Keratinocyte (primary cell): Measurements from ENCODE around the gene TMTC2. TPM values are rescaled to one million over a fixed set of nuclear protein-coding genes. Genes with fewer than 3 reads are reported as not detected.

ENCODE experiments used
- DNase-seq: peaks from one replicate; pipeline ENCODE4 v3.0.0-alpha.2; 2011; ENCODE audit warnings: low read depth, missing footprints, low spot score
- FAIRE-seq: peaks from 2 replicates; lab custom pipeline; 2011; peaks lifted over from hg19 to GRCh38; lab: Jason Lieb, UNC
- H2AFZ ChIP-seq: 2 replicates; pipeline ENCODE4 v1.6.0; 2012; ENCODE audit warnings: low read length, control low read depth, inconsistent platforms; ENCODE audit not compliant: control insufficient read depth
- H3K27ac ChIP-seq: 2 replicates; pipeline ENCODE4 v1.5.1; 2011; ENCODE audit warnings: low read length; ENCODE audit not compliant: control insufficient read depth, insufficient read depth
- H3K27me3 ChIP-seq: 3 replicates; pipeline ENCODE4 v1.6.0; 2011; ENCODE audit warnings: low read length; ENCODE audit not compliant: control insufficient read depth, insufficient read depth; ENCODE audit errors: extremely low read depth
- H3K36me3 ChIP-seq, 2 experiments: 2 replicates in 1 of 2; 3 replicates in 1 of 2; pipeline ENCODE4 v1.5.1; 2011; ENCODE audit warnings: low read length in 2 of 2, mild to moderate bottlenecking in 1 of 2; ENCODE audit not compliant: control insufficient read depth in 2 of 2, insufficient read depth in 2 of 2; ENCODE audit errors: extremely low read depth in 1 of 2
- H3K4me1 ChIP-seq: 3 replicates; pipeline ENCODE4 v1.5.1; 2011; ENCODE audit warnings: low read length; ENCODE audit not compliant: control insufficient read depth, insufficient read depth; ENCODE audit errors: extremely low read depth
- H3K4me2 ChIP-seq: 3 replicates; pipeline ENCODE4 v1.6.0; 2011; ENCODE audit warnings: low read depth, low read length; ENCODE audit not compliant: control insufficient read depth, insufficient read depth; ENCODE audit errors: extremely low read depth
- H3K4me3 ChIP-seq, 3 experiments: fragments of 200-600 bp in 1 of 3; sonication (generic) in 1 of 3; 2 replicates in 2 of 3; 3 replicates in 1 of 3; pipeline ENCODE4 v1.5.1; 2011 to 2016; ENCODE audit warnings: low read length in 3 of 3, mild to moderate bottlenecking in 3 of 3, control low read depth in 2 of 3, inconsistent platforms in 1 of 3, low read depth in 1 of 3, mixed read lengths in 1 of 3, mixed run types in 1 of 3, moderate library complexity in 1 of 3; ENCODE audit not compliant: control insufficient read depth in 2 of 3, insufficient read depth in 2 of 3; ENCODE audit errors: extremely low read depth in 1 of 3
- H3K79me2 ChIP-seq: 2 replicates; pipeline ENCODE4 v1.6.0; 2012; ENCODE audit warnings: low read length; ENCODE audit not compliant: control insufficient read depth, insufficient read depth
- H3K9ac ChIP-seq: 3 replicates; pipeline ENCODE4 v1.6.0; 2011; ENCODE audit warnings: low read length; ENCODE audit not compliant: control insufficient read depth, insufficient read depth; ENCODE audit errors: extremely low read depth
- H3K9me1 ChIP-seq: 3 replicates; pipeline ENCODE4 v1.6.0; 2011; ENCODE audit warnings: low read length; ENCODE audit not compliant: control insufficient read depth, insufficient read depth; ENCODE audit errors: extremely low read depth
- H3K9me3 ChIP-seq: 2 replicates; pipeline ENCODE4 v1.5.1; 2012; ENCODE audit warnings: low read depth, low read length; ENCODE audit not compliant: control insufficient read depth
- H4K20me1 ChIP-seq: 3 replicates; pipeline ENCODE4 v1.6.0; 2011; ENCODE audit warnings: low read length; ENCODE audit not compliant: control insufficient read depth, insufficient read depth; ENCODE audit errors: extremely low read depth
- CTCF ChIP-seq, 3 experiments: IDR thresholded peaks in 1 of 3; conservative IDR thresholded peaks in 1 of 3; optimal IDR thresholded peaks in 1 of 3; 2 replicates in 2 of 3; 3 replicates in 1 of 3; pipeline versions ENCODE3 to v1.5.1; 2011; ENCODE audit warnings: low read length in 3 of 3, mild to moderate bottlenecking in 3 of 3, moderate library complexity in 2 of 3, control low read depth in 1 of 3, inconsistent platforms in 1 of 3; ENCODE audit not compliant: insufficient read depth in 2 of 3; ENCODE audit errors: extremely low read depth in 1 of 3
- EZH2 ChIP-seq: IDR thresholded peaks from one replicate; pipeline ENCODE4 v1.6.1; 2012; ENCODE audit warnings: inconsistent platforms, mild to moderate bottlenecking, low read length, moderate library complexity
- dilution Hi-C: fragments of 300-500 bp; cut with MboI; formaldehyde crosslinking; loops from one replicate; pipeline ENCODE4 v1.7.0; 2020; ENCODE audit warnings: low sequenced_read_pairs; ENCODE audit not compliant: extremely low pct_ligation_motif_present
- polyA plus RNA-seq, 5 experiments: library from polyadenylated mRNA; depleted of rRNA in 3 of 5; stranded (reverse) in 3 of 5; stranded (forward) in 1 of 5; unstranded in 1 of 5; fragments of >200 nt; gene quantifications; 1 replicate in 1 of 5; 2 replicates in 3 of 5; 3 replicates in 1 of 5; pipeline versions ENCODE4 v1.2.1 to v1.2.3, GENCODE V29; 2011 to 2012; ENCODE audit warnings: missing spikeins in 2 of 5, low read depth in 1 of 5, low replicate concordance in 1 of 5

Gene TMTC2
- polyA plus RNA-seq, 1 donor (not counting 4 experiments of a cell fraction or from before 2014, with no cell fraction given): 3.8 TPM

GRCh38 chr12:83040339-83040738, 353.6 kb downstream of the TMTC2 start:
- dilution Hi-C loops: no loop called here
- Histone ChIP-seq H3K4me3 (no peak overlapping the region), H3K4me1 (no peaks in the 10 kb centered on the region), H3K27me3 (no peaks in the 10 kb centered on the region), H3K4me2 (no peak overlapping the region), H3K9me1 (no peaks in the 10 kb centered on the region), H3K36me3 (no peaks in the 10 kb centered on the region), H3K27ac (no peak overlapping the region), H3K9ac (no peak overlapping the region), H3K9me3 (no peaks in the 10 kb centered on the region), H4K20me1 (no peaks in the 10 kb centered on the region), H3K79me2 (no peaks in the 10 kb centered on the region), H2AFZ (no peak overlapping the region)
- no peak for FAIRE-seq
- no peak for DNase-seq
- TF ChIP-seq EZH2 (no peak), CTCF (optimal IDR thresholded peaks at IDR 0.05 in 1 of 3, IDR thresholded peaks at IDR 0.05 in 1 of 3, conservative IDR thresholded peaks at IDR 0.05 in 1 of 3; ENCODE audit: extremely low read depth in 1 of 3, insufficient read depth in 2 of 3, low read length in 3 of 3) (no peak)

GRCh38 chr12:83040991-83041390, 354.3 kb downstream of the TMTC2 start:
- no peaks in the 10 kb centered on the region for H3K36me3 ChIP-seq
- dilution Hi-C loops: no loop called here
- no peak overlapping the region for H3K9ac ChIP-seq
- no peak overlapping the region for H3K27ac ChIP-seq
- H4K20me1 ChIP-seq: no peaks in the 10 kb centered on the region
- H3K9me3 ChIP-seq: no peaks in the 10 kb centered on the region
- TF ChIP-seq CTCF (optimal IDR thresholded peaks at IDR 0.05 in 1 of 3, IDR thresholded peaks at IDR 0.05 in 1 of 3, conservative IDR thresholded peaks at IDR 0.05 in 1 of 3; ENCODE audit: extremely low read depth in 1 of 3, insufficient read depth in 2 of 3, low read length in 3 of 3) (no peak), EZH2 (no peak)
- H3K27me3 ChIP-seq: no peaks in the 10 kb centered on the region
- no peak for FAIRE-seq
- no peaks in the 10 kb centered on the region for H3K79me2 ChIP-seq
- no peak overlapping the region for H3K4me2 ChIP-seq
- no peak overlapping the region for H2AFZ ChIP-seq
- H3K4me1 ChIP-seq: no peaks in the 10 kb centered on the region
- H3K9me1 ChIP-seq: no peaks in the 10 kb centered on the region
- no peak overlapping the region for H3K4me3 ChIP-seq
- no peak for DNase-seq
